NCI-H146 (cell line): Measurements from ENCODE around the gene EXOC3L2.
"Not testable (repeated sequence)": the region's sequence is repeated elsewhere in the genome, so short reads cannot be mapped to it uniquely, and the experiment has no call there.

ENCODE experiments used
- DNase-seq: peaks from one replicate; lab custom pipeline; 2025; lab: John Stamatoyannopoulos, UW

The EXOC3L2 gene

GRCh38 chr19:45255611-45256157 is 10.5 kb upstream of the EXOC3L2 start:
- no peak for DNase-seq

DNA sequence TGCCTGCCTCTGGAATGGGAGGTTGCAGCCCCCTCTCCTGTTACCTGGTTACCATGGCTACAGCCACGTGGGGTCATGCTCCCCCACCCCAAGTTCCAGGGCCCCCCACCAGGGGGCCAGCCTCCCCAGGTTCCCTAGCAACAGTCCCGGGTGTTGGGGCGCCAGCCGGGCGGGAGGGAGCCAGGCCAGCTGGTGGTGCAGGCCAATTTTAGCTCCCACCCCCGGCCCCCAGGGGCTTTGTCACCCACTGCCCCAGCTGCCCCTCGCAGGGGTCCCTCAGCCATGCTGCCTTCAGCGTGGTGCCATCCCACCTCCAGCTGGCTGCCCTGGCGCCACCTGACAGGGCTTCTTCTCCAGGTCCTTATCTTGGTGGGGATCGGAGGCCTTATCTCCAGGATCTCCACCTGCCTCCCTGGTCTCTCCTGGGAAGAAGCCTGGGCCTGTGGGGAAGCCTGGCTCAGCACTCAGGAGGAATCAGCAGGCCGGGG is 8.9 kb upstream of the EXOC3L2 start:
- no peak for DNase-seq

DNA sequence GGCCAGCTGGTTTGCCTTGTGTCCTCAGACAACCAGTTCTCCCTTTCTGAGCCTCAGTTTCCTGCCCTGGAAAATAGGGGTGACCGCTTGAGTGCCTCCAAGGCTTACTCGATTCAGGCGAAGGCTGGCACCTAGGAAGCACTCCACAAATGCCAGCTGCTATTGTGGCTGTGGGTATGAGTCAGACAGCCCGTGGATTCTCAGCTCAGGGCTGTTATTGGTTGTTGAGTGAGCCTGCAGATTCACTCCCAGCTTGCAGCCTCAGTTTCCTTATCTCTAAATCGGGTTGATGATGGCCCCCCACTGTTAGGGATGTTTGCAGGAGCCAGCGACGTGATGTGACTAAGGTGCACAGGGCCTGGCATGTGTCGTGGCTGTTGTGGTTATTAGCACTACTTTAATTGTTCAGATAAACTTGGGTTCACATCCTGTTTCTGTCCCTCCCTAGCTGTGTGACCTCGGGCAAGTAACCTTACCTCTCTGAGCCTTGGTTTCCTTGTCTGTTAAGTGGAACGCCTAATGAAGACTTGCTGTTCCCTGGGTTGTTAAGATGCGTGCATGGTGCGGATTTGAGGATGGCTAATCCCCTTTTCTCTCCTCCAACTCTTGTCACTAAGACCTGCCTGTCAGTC is 8.3 kb upstream of the EXOC3L2 start:
- no peak for DNase-seq

DNA sequence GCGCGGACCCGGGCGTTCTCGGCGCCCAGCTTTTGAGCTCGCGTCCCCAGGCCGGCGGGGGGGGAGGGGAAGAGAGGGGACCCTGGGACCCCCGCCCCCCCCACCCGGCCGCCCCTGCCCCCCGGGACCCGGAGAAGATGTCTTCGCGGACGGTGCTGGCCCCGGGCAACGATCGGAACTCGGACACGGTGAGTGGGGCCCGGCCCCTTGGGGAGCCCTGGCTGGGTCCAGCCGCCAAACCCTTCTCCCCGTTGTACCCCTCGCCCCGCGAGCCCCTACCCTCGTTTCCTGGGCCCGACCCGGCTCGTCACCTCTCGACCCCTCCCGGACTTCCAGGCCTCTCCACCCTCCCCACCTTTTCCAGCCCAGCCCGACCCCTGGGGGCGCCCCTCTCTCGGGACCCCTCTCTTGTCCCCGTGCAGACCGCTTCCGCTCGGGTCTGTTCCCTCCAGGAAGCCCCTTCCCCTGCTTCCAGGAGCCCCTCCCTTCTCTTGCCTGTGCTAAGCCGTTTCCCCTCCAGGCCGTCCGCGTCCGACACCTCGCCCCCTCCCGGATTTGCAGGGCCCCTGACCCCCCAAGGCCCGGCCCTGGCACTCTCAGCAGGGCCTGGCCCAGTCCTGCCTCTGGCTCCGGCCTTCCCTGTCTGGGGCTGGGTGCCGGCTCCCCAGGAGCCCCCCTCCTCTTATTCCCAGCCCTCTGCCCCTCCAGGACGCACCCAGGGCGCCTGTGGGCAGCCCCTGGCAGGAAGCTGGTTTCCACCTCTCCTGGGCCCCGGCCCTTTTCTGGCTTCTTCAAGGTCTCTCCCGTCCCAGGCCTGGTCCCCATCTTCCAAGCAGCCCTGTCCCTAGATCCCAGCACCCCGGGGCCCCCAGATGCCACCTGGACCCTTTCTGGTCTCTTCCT is 6.5 kb upstream of the EXOC3L2 start:
- no peak for DNase-seq

GRCh38 chr19:45250832-45251451 is 5.7 kb upstream of the EXOC3L2 start, which contains the start of gene MARK4:
TSS of gene MARK4 (plus strand) at chr19:45251271. CDS start at chr19:45251589, 318 bp downstream.
- peak; percentile 48 for DNase-seq

DNA sequence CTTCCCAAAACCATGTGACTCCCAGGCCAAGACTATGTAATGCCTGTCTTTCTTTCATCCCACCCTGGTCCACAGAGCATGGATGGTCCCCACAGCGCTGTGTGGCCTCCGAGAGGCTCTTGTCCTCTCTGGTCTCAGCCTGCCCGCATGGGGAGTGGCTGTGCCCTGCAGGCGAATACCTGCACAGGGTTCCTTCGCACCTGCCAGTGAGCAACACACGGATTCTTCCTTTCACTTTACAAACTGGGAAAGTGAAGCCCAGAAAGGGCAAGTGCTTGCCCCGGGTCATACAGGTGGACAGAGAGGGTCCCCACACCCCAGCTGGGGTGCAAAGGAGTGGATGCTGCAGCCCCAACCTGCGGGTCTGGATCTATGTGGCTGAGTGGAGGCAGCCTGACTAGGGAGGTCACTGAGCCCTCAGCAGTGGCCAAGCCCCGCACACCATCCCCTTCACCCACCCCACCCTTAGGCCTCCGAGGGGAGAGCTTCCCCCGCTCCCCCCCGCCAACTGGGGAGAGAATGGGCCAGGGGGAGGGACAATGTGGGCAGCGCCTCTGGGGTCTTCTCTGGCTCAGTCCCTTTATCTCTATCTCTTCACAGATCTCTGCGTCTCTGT is 5.1 kb upstream of the EXOC3L2 start:
- no peak for DNase-seq

- DNase-seq, result no peak
Observed at GRCh38 chr19:45249261-45250033, 4.2 kb upstream of the EXOC3L2 start.

DNA sequence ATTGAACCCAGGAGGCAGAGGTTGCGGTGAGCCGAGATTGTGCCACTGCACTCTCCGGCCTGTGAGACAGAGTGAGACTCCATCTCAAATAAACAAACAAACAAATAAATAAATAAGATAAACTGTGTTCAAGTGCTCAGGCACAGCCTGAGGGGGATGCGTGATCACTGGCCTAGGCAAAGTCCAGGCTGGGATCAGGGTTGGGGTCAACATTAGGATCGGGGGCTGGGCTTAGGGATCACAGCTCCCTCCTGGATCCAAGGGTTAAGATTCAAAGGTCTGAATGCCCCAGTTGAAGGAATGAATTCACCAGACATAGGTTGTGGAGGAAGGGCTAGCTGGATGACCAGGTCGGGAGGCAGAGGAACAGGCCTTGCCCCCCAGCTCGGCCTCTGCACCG is 1.9 kb upstream of the EXOC3L2 start:
- no peak for DNase-seq

DNA sequence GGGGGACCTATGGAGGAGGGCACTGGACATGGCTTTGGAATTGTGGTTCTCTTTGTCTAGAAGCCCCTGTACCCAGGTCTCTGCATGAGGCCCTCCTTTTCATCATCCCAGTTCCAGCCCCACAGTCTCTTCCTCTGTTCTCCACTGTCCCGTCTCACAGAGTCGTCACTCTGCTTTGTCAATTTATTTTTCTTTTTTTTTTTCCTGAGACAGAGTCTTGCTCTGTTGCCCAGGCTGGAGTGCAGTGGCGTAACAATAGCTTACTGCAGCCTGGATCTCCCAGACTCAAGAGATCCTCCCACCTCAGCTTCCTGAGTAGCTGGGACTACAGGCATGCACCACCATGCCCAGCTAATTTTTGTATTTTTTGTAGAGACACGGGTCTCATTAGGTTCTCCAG is 619 bp upstream of the EXOC3L2 start:
- no peak for DNase-seq

DNA sequence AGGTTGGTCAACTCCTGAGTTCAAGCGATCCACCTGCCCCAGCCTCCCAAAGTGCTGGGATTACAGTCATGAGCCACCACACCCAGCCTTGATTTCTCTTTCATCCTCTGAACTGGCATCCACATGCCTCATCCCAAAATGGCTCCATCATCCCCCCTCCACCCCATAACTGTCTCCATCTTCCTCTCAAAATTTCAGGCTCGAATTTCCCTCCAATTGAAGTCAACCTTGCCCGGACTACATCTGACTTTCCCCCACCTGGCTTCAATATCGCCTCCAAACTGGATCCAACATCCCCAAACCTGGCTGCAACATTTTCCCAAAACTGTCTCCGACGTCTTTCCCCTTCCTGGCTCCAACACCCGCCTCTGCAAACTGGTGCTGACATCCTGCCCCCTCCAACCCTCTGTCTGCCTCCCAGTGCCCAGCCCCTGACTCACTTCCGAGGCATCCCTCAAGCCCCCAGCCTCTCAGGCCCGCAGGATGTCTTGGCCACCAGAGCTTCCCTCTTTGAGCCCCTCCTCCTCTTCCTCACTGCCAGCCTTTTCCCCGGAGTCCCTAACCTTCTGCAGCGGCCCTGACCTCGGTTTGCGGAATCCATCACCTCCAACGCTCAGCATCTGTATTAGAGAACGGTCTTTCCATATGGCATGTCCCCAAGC is 943 bp downstream of the EXOC3L2 start:
- no peak for DNase-seq

DNA sequence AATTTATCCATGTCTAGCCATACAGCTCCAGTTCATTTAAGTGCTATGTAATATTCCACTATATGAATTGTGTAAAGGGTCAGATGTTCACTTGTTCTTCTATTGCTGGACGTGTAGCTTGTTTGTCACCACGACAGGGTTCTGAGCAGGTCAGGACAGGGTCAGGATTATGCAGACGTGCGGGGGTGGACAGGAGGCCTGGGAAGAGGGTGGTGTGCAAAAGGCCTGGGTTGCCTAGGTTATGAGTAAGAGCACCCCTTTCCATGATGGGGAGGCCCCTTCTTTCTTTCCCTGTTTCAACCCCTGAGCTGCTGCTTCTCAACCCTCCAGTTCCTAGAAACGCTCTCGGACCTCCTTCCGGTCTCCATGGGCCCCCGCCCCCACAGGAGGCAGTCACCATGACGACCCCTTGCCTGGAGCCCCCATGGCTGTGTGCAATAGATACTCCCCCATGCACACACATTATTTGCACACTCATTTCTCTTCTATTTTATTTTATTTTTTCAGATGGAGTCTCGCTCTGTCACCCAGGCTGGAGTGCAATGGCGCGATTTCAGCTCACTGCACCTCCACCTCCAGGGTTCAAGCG is 2.0 kb downstream of the EXOC3L2 start:
- no peak for DNase-seq

GRCh38 chr19:45238556-45238955 is 6.7 kb downstream of the EXOC3L2 start:
- DNase-seq, result no peak

DNA sequence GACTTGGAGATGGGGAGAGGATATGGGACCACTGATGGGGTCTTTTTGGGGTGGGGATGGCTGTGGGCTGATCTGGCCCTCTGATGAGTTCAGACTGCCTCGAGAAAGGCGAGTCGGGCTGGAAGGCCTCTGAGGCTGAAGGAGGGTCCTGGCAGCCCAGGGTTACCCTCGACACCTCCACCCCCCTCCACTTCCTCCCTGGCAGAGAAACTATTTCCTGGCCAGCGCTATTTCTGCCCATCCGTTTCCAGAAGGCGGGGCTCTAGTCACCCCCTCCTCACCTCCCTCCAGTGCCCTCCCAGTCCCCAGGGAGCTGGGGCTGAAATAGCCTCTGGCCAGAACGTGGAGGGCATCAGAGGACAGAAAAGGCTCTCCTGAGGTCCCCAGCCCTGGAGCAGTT is 9.7 kb downstream of the EXOC3L2 start:
- no peak for DNase-seq

DNA sequence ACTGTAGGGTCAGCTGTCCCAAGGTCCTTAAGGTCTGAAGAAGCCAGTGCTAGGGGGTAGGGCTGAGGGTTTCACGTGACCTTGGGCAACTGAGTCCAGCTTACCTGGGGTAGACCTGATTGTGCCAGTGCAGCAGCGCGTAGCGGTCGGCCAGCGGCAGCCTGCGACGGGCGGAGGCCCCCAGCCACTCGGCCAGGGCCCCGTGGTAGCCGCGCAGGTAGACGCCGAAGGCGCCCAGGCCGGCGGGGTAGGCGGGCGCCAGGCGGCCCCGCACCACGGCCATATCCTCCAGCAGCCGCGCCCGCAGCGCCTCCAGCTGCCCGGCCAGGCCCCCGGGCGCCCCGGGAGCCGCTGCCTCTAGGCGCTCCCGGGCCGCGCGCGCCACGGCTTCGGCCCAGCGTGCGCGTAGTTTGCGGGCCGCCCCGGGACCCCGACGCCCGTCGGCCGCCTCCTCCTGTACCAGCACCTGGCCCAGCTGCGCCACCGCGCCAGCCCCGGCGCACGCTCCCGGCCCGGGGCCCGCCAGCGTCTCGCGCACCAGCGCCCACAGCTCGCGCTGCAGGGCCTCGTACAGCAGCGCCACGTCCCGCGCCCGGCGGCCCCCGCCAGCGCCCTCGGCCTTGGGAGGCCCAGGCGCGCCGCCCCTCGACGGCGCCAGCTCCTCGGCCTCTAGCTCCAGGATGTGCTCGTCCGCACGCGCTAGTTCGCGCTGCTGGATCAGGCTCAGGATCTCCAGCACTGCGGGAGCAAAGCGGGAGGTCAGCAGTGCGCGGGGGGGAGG is 10.9 kb downstream of the EXOC3L2 start:
- DNase-seq, result peak; percentile 28

- DNase-seq, result no peak
Observed at GRCh38 chr19:45231891-45232290, 13.3 kb downstream of the EXOC3L2 start.

GRCh38 chr19:45229056-45229455 is 16.2 kb downstream of the EXOC3L2 start:
- DNase-seq, result not testable (repeated sequence)

- no peak for DNase-seq
Observed at GRCh38 chr19:45224645-45225044, 20.6 kb downstream of the EXOC3L2 start.

- DNase-seq, result no peak
Observed at GRCh38 chr19:45223879-45224278, 21.3 kb downstream of the EXOC3L2 start.

DNA sequence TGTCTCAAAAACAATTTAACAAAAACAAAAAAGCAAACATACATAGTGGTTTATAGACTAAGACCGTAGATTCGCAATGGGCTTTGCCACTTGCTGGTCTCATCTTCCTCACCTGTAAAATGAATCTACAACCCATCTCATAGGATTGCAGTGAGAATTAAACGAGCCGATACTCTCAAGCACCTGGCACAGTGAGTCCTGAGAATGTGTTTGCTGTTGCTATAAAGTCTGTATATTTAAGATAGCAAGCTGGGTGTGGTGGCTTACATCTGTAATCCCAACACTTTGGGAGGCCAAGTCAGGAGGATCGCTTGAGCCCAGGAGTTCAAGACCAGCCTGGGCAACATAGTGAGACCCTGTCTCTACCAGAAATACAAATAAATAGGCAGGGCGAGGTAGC is 22.5 kb downstream of the EXOC3L2 start:
- DNase-seq, result no peak
